Measurements from ENCODE around the gene PCSK2. TPM values are rescaled to one million over a fixed set of nuclear protein-coding genes. Genes with fewer than 3 reads are reported as not detected.

Gene PCSK2
- total and polyA plus RNA-seq, 4 donors = 0.51 to 9.8 (median 1.5) TPM

DNA sequence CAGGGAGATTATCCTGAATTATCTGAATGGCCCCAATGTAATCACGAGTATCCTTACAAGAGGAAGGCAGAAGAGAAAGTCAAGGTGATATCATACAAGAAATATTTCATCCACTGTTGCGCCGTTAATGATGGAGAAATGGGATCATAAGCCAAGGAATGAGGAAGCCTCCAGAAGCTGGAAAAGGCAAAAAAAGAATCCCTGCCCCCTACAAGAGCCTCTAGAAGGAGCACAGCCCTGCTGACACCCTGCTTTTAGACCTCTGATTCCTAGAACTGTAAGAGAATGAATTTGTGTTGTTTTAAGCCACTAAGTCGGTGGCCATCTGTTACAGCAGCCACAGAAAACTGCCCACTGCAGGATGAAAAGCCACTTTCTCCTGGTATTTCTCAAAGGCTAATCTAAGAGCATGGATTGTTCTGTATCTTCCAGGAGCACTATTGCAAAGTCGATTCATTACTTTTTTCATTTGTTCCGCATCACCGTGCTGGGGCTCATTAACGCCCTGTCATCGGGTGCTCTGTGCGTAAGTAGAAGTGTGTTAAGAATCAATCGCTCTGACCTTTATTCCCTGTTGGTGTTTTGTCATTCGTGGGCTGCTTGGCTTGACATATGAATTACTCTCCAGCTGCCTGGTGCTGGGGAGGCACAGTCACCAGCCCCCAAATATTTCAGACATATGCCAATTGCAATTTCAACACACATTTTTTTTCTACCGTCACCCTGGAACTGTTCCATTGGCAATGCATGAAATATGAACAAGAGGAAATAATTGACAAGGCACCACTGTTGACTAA is 117.0 kb downstream of the PCSK2 start:
- no peak overlapping the region for H3K9ac ChIP-seq (ENCODE audit: insufficient read depth in 1 of 2, low read length in 2 of 2)
- H3K4me3 ChIP-seq = no peak overlapping the region
- ATAC-seq (ENCODE audit: insufficient read depth, low FRiP score) (peak; percentile 50), DNase-seq (peak; percentile 34 to 77 (median 74))
- WGBS, 2 donors = 59 to 60% methylated on average over 13 of the region's 13 CpGs
- TF ChIP-seq, protein P1, sequence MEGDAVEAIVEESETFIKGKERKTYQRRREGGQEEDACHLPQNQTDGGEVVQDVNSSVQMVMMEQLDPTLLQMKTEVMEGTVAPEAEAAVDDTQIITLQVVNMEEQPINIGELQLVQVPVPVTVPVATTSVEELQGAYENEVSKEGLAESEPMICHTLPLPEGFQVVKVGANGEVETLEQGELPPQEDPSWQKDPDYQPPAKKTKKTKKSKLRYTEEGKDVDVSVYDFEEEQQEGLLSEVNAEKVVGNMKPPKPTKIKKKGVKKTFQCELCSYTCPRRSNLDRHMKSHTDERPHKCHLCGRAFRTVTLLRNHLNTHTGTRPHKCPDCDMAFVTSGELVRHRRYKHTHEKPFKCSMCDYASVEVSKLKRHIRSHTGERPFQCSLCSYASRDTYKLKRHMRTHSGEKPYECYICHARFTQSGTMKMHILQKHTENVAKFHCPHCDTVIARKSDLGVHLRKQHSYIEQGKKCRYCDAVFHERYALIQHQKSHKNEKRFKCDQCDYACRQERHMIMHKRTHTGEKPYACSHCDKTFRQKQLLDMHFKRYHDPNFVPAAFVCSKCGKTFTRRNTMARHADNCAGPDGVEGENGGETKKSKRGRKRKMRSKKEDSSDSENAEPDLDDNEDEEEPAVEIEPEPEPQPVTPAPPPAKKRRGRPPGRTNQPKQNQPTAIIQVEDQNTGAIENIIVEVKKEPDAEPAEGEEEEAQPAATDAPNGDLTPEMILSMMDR (IDR thresholded peaks at IDR 0.05; ENCODE audit: control extremely low read depth, extremely low read depth) = no peak
- peaks cover 0 to 1% (median 0%) of the 10 kb centered on the region in 4 donors for H3K9me3 ChIP-seq (ENCODE audit: control insufficient read depth in 4 of 4, insufficient read depth in 3 of 4, low read length in 3 of 4)
- no peak overlapping the region for H3K27ac ChIP-seq (ENCODE audit: low read depth in 1 of 2, low read length in 1 of 2)
- H3K36me3 ChIP-seq (ENCODE audit: control insufficient read depth in 4 of 4, insufficient read depth in 4 of 4, low read length in 4 of 4) = no peaks in the 10 kb centered on the region
- peaks cover 0 to 25% (median 12%) of the 10 kb centered on the region in 5 donors for H3K4me1 ChIP-seq (ENCODE audit: control insufficient read depth in 5 of 5, insufficient read depth in 5 of 5, low read length in 5 of 5)
- peaks cover 0 to 5% (median 0%) of the 10 kb centered on the region in 3 donors for H3K27me3 ChIP-seq (ENCODE audit: control insufficient read depth in 3 of 3, insufficient read depth in 3 of 3, low read length in 2 of 3)

DNA sequence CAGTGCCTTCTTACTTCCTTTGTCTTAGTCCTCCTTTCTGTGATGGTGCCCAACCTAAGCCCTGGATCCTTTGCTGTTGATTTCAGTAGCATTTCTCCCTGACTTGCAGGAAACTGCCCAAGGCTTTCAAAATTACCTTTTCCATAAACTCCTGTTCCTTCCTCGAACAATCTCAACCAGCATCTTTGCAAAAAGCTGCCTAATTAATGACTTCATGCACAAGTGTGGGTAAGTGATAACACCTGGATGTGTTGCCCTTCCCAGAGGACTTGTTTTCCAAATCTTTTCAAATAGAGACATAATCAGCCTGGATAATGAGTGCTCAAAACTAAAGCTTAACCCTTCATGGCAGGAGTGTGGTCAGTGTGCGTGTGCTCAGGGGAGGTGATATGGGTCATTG is 118.0 kb downstream of the PCSK2 start:
- TF ChIP-seq, protein P1 (IDR thresholded peaks at IDR 0.05; ENCODE audit: control extremely low read depth, extremely low read depth) = no peak
- Histone ChIP-seq H3K27me3 (ENCODE audit: control insufficient read depth in 3 of 3, insufficient read depth in 3 of 3, low read length in 2 of 3) (peaks cover 0 to 5% (median 0%) of the 10 kb centered on the region in 3 donors), H3K4me3 (no peak overlapping the region), H3K36me3 (ENCODE audit: control insufficient read depth in 4 of 4, insufficient read depth in 4 of 4, low read length in 4 of 4) (no peaks in the 10 kb centered on the region), H3K9me3 (ENCODE audit: control insufficient read depth in 4 of 4, insufficient read depth in 3 of 4, low read length in 3 of 4) (peaks cover 0 to 1% (median 0%) of the 10 kb centered on the region in 4 donors), H3K9ac (ENCODE audit: insufficient read depth in 1 of 2, low read length in 2 of 2) (no peak overlapping the region), H3K4me1 (ENCODE audit: control insufficient read depth in 5 of 5, insufficient read depth in 5 of 5, low read length in 5 of 5) (peaks cover 0 to 25% (median 12%) of the 10 kb centered on the region in 5 donors), H3K27ac (ENCODE audit: low read depth in 1 of 2, low read length in 1 of 2) (no peak overlapping the region)
- DNase-seq (peak; percentile 26 to 63 (median 61)), ATAC-seq (ENCODE audit: insufficient read depth, low FRiP score) (no peak)
- WGBS, 2 donors = 59 to 75% methylated on average over 2 of the region's 2 CpGs

DNA sequence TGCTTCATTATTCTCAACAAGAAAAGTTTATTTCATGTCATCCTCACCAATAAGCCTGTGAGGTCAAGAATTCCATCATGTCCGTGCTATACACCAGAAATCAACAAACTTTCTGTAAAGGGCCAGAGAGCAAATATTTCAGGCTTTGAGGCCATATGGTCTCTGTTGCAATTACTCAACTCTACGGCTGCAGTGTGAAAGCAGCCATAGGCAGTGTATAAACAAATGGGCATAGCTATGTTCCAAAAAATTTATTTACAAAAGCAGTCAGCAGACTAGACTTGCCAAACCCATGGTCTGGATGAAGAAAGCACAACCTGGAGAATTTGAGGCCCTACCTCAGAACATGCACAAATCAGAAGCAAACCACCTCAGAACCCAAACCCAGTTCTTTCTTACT is 118.5 kb downstream of the PCSK2 start:
- H3K9me3 ChIP-seq (ENCODE audit: control insufficient read depth in 4 of 4, insufficient read depth in 3 of 4, low read length in 3 of 4) = peaks cover 0 to 1% (median 0%) of the 10 kb centered on the region in 4 donors
- H3K9ac ChIP-seq (ENCODE audit: insufficient read depth in 1 of 2, low read length in 2 of 2) = no peak overlapping the region
- H3K4me1 ChIP-seq (ENCODE audit: control insufficient read depth in 5 of 5, insufficient read depth in 5 of 5, low read length in 5 of 5) = peaks cover 0 to 25% (median 12%) of the 10 kb centered on the region in 5 donors
- ATAC-seq (ENCODE audit: insufficient read depth, low FRiP score) = no peak
- TF ChIP-seq, protein P1 (IDR thresholded peaks at IDR 0.05; ENCODE audit: control extremely low read depth, extremely low read depth) = no peak
- H3K4me3 ChIP-seq = no peak overlapping the region
- peak; percentile 34 to 77 (median 73) for DNase-seq
- no peaks in the 10 kb centered on the region for H3K36me3 ChIP-seq (ENCODE audit: control insufficient read depth in 4 of 4, insufficient read depth in 4 of 4, low read length in 4 of 4)
- H3K27ac ChIP-seq (ENCODE audit: low read depth in 1 of 2, low read length in 1 of 2) = no peak overlapping the region
- H3K27me3 ChIP-seq (ENCODE audit: control insufficient read depth in 3 of 3, insufficient read depth in 3 of 3, low read length in 2 of 3) = peaks cover 0 to 5% (median 0%) of the 10 kb centered on the region in 3 donors
- 48 to 60% methylated on average over 2 of the region's 2 CpGs for WGBS, 2 donors

All from lung (tissue), 12 donors.